HG03095 (cell line): Measurements from ENCODE around the gene ATN1.
A peak's percentile ranks its signal among the peaks of the same experiment; 100 is the strongest.

ENCODE experiments used
- ATAC-seq: cut with Tn5 transposase; IDR thresholded peaks from one replicate; pipeline ENCODE4 v1.9.1; 2021; ENCODE audit warnings: moderate library complexity; ENCODE audit not compliant: unreplicated experiment

Gene ATN1

GRCh38 chr12:6956021-6956727, 28.4 kb downstream of the ATN1 start:
- ATAC-seq = no peak

- ATAC-seq = no peak
Observed at GRCh38 chr12:6957151-6957701, 29.5 kb downstream of the ATN1 start.

- no peak for ATAC-seq
Observed at GRCh38 chr12:6957741-6958608, 30.2 kb downstream of the ATN1 start.

GRCh38 chr12:6958609-6959057, 30.9 kb downstream of the ATN1 start:
- ATAC-seq = no peak

GRCh38 chr12:6959058-6959804, 31.5 kb downstream of the ATN1 start:
- peak; percentile 45 for ATAC-seq

- no peak for ATAC-seq
Observed at GRCh38 chr12:6959805-6960592, 32.2 kb downstream of the ATN1 start.

- ATAC-seq = no peak
Observed at GRCh38 chr12:6960593-6961277, 33.0 kb downstream of the ATN1 start.

GRCh38 chr12:6961278-6961694, 33.5 kb downstream of the ATN1 start:
- ATAC-seq = no peak

- ATAC-seq = no peak
Observed at GRCh38 chr12:6961695-6962284, 34.0 kb downstream of the ATN1 start.

GRCh38 chr12:6962285-6963015, 34.7 kb downstream of the ATN1 start:
- no peak for ATAC-seq

- ATAC-seq = no peak
Observed at GRCh38 chr12:6963016-6963731, 35.4 kb downstream of the ATN1 start.

- no peak for ATAC-seq
Observed at GRCh38 chr12:6963791-6964413, 36.1 kb downstream of the ATN1 start.

- no peak for ATAC-seq
Observed at GRCh38 chr12:6964605-6965025, 36.9 kb downstream of the ATN1 start.

- no peak for ATAC-seq
Observed at GRCh38 chr12:6965026-6965661, 37.4 kb downstream of the ATN1 start.

- ATAC-seq = no peak
Observed at GRCh38 chr12:6965714-6966113, 38.0 kb downstream of the ATN1 start.

GRCh38 chr12:6966351-6966750, 38.6 kb downstream of the ATN1 start:
- no peak for ATAC-seq

- ATAC-seq = no peak
Observed at GRCh38 chr12:6967651-6968100, 39.9 kb downstream of the ATN1 start.
